ENCODE data around the gene FZD4. TPM values are rescaled to one million over a fixed set of nuclear protein-coding genes. Genes with fewer than 3 reads are reported as not detected.

Gene FZD4
- total RNA-seq, 1 experiment from 2014 or later = 2.6 TPM

- Histone ChIP-seq H3K27me3 (ENCODE audit: insufficient read depth, low read depth) (no peaks in the 10 kb centered on the region), H3K36me3 (ENCODE audit: low read depth) (no peaks in the 10 kb centered on the region), H3K79me2 (ENCODE audit: low read depth) (no peaks in the 10 kb centered on the region), H2AFZ (no peak overlapping the region; the same call in 1 of the 2 replicates), H3K4me3 (no peak overlapping the region), H4K20me1 (ENCODE audit: insufficient read depth) (no peaks in the 10 kb centered on the region), H3K4me1 (replicated peaks; ENCODE audit: insufficient read depth) (peaks cover 15% of the 10 kb centered on the region), H3K4me2 (peak overlapping the region; percentile 44), H3K9me3 (ENCODE audit: insufficient read depth, low read depth) (peaks cover 4% of the 10 kb centered on the region), H3F3A (ENCODE audit: insufficient read depth, low read depth) (0 out of 2 replicates have a peak, but pooled peaks cover 3% of the 10 kb centered on the region), H3K9me2 (ENCODE audit: insufficient read depth) (no peaks in the 10 kb centered on the region), H3K27ac (peak overlapping the region; percentile 51; the same call in 1 of the 2 replicates)
- intact Hi-C loops (cut with micrococcal nuclease; ENCODE audit: unreplicated experiment) = no loop called here
- ChIA-PET CTCF (no interaction called here), POLR2A (ENCODE audit: unreplicated experiment) (no interaction called here)
- TF ChIP-seq EZH2 (IDR thresholded peaks at IDR 0.05; ENCODE audit: low read depth) (no peak), CTCF (conservative IDR thresholded peaks at IDR 0.05) (no peak)
- DNase-seq = no peak
- no TSS peak for BruUV-seq (replicated peaks)
Observed at GRCh38 chr11:86941077-86941870, 13.9 kb downstream of the FZD4 start.

DNA sequence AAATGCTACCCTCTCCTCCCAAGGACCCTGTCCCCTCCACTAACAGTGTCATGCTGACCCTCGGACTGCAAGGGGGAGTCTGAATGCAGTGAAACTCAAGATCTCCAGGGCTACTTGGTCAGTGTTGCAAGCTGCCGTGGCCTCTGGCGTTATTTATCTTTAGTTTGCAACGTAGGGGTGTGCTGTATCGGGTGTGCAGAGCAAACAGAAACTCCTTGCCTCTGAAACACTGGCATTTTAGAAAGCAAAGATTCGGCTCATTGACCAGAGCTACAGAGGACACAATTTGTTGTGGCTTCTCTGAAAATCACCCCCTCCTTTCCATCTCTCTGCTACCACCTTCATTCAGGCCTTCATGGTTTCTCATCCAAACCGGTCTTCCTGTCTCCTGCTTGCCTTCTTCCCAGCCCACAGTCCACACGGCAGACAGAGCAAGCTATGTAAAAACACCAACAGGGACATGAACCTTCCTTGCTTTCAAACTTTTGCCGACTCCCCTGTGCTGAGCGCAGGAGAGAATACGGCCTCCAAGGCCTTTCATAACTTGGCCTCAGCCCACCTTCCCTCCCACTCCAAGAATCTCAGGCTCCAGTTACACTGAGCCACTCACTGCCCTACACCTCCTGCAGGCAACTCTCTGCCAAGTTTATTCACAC lies 14.9 kb downstream of the FZD4 start:
- BruUV-seq (replicated peaks) = no TSS peak
- no peak overlapping the region for H2AFZ ChIP-seq
- no peak overlapping the region for H3K4me3 ChIP-seq
- H3K4me1 ChIP-seq (replicated peaks; ENCODE audit: insufficient read depth) = peaks cover 15% of the 10 kb centered on the region
- H3K79me2 ChIP-seq (ENCODE audit: low read depth) = no peaks in the 10 kb centered on the region
- no peaks in the 10 kb centered on the region for H3K9me2 ChIP-seq (ENCODE audit: insufficient read depth)
- intact Hi-C loops (cut with micrococcal nuclease; ENCODE audit: unreplicated experiment) = no loop called here
- no peaks in the 10 kb centered on the region for H3K36me3 ChIP-seq (ENCODE audit: low read depth)
- no peak overlapping the region for H3K27ac ChIP-seq
- H3K4me2 ChIP-seq = no peak overlapping the region
- H3F3A ChIP-seq (ENCODE audit: insufficient read depth, low read depth) = 0 out of 2 replicates have a peak, but pooled peaks cover 3% of the 10 kb centered on the region
- DNase-seq = no peak
- ChIA-PET POLR2A (ENCODE audit: unreplicated experiment) (no interaction called here), CTCF (interaction anchor here (1.2 kb wide), 1 partner anchor 481 kb away, joined by 8 read pairs; no protein-coding TSS in a partner anchor)
- peaks cover 4% of the 10 kb centered on the region for H3K9me3 ChIP-seq (ENCODE audit: insufficient read depth, low read depth)
- H3K27me3 ChIP-seq (ENCODE audit: insufficient read depth, low read depth) = no peaks in the 10 kb centered on the region
- no peaks in the 10 kb centered on the region for H4K20me1 ChIP-seq (ENCODE audit: insufficient read depth)
- no peak for TF ChIP-seq CTCF (conservative IDR thresholded peaks at IDR 0.05)
- TF ChIP-seq EZH2 (IDR thresholded peaks at IDR 0.05; ENCODE audit: low read depth) = no peak

GRCh38 chr11:86938900-86939880 lies 16.0 kb downstream of the FZD4 start:
- POLR2A ChIA-PET (ENCODE audit: unreplicated experiment) = no interaction called here

More at GRCh38 chr11:86938900-86939880, 16.0 kb downstream of the FZD4 start:
- Histone ChIP-seq H3K9me3 (ENCODE audit: insufficient read depth, low read depth) (peaks cover 4% of the 10 kb centered on the region), H3F3A (ENCODE audit: insufficient read depth, low read depth) (0 out of 2 replicates have a peak, but pooled peaks cover 3% of the 10 kb centered on the region), H3K4me2 (no peak overlapping the region), H3K79me2 (ENCODE audit: low read depth) (no peaks in the 10 kb centered on the region), H3K4me3 (no peak overlapping the region), H3K27ac (no peak overlapping the region), H3K27me3 (ENCODE audit: insufficient read depth, low read depth) (no peaks in the 10 kb centered on the region), H4K20me1 (ENCODE audit: insufficient read depth) (no peaks in the 10 kb centered on the region), H3K4me1 (replicated peaks; ENCODE audit: insufficient read depth) (peaks cover 26% of the 10 kb centered on the region), H3K9me2 (ENCODE audit: insufficient read depth) (no peaks in the 10 kb centered on the region), H2AFZ (no peak overlapping the region), H3K36me3 (ENCODE audit: low read depth) (no peaks in the 10 kb centered on the region)
- intact Hi-C loops (cut with micrococcal nuclease; ENCODE audit: unreplicated experiment) = loop anchor here (1.0 kb wide), 1 partner anchor 351 kb away; no protein-coding TSS in a partner anchor
- peak in 1 of 2 experiments; percentile 58 for DNase-seq
- CTCF ChIA-PET = interaction anchor here (0.6 to 1.2 kb wide), 3 partner anchors 147 to 482 kb away, joined by 3 to 8 read pairs (median 5); no protein-coding TSS in a partner anchor
- TF ChIP-seq EZH2 (IDR thresholded peaks at IDR 0.05; ENCODE audit: low read depth) (no peak), CTCF (conservative IDR thresholded peaks at IDR 0.05) (peak; percentile 83)
- no TSS peak for BruUV-seq (replicated peaks)
